Body of pancreas (tissue), 4 donors: ENCODE results near the gene ANKS3. TPM values are rescaled to one million over a fixed set of nuclear protein-coding genes. Genes with fewer than 3 reads are reported as not detected.

Experiments used
- ATAC-seq: fragments of 150-250 bp; one replicate; pipeline ENCODE4 v1.9.1; 2016
- DNase-seq, 4 donors: peaks; one replicate each; pipeline ENCODE4 v3.0.0-alpha.2; 2019
- H3K27ac ChIP-seq, 4 donors: fragments of 200-600 bp; sonication (generic); 1 replicate in 3 of 4; 2 replicates in 1 of 4; pipeline versions ENCODE4 v1.5.1 to v1.6.1; 2016 to 2019; ENCODE audit warnings: mild to moderate bottlenecking in 1 of 4, mixed read lengths in 1 of 4, moderate library complexity in 1 of 4
- H3K27me3 ChIP-seq, 2 donors: fragments of 200-600 bp; sonication (generic); one replicate each; pipeline ENCODE4 v1.6.0; 2016; ENCODE audit warnings: mild to moderate bottlenecking in 1 of 2
- H3K36me3 ChIP-seq, 2 donors: fragments of 200-600 bp; sonication (generic); replicated peaks in 1 of 2; 2 replicates each; pipeline ENCODE4 v1.5.1; 2016; ENCODE audit warnings: low read depth in 2 of 2; ENCODE audit not compliant: insufficient read depth in 1 of 2
- H3K4me1 ChIP-seq: fragments of 200-600 bp; sonication (generic); one replicate; pipeline ENCODE4 v1.6.0; 2016
- H3K4me3 ChIP-seq, 2 donors: fragments of 200-600 bp; sonication (generic); 1 replicate in 1 of 2; 2 replicates in 1 of 2; pipeline ENCODE4 v1.5.1; 2016 to 2019
- H3K9me3 ChIP-seq, 3 donors: fragments of 200-600 bp; sonication (generic); 1 replicate in 2 of 3; 2 replicates in 1 of 3; pipeline ENCODE4 v1.5.1; 2016
- CTCF ChIP-seq, 7 experiments: fragments of 450-650 bp in 4 of 7; fragments of 200-600 bp in 3 of 7; sonication (generic) in 3 of 7; IDR thresholded peaks; one replicate each; pipeline ENCODE4 v1.5.1; 2016 to 2019; ENCODE audit warnings: antibody characterized with exemption in 7 of 7
- POLR2A ChIP-seq, 3 donors: fragments of 450-650 bp; IDR thresholded peaks; one replicate each; pipeline ENCODE4 v1.6.1; 2016; ENCODE audit warnings: antibody characterized with exemption in 3 of 3, mild to moderate bottlenecking in 2 of 3
- WGBS, 2 donors: methylation state at CpG; one replicate each; pipeline ENCODE4 v1.1.5; 2017; 5-methylcytosine and 5-hydroxymethylcytosine counted together
- intact Hi-C: fragments of 100-400 bp; cut with DNase I; formaldehyde crosslinking; loops from one replicate; pipeline ENCODE4 v1.15.1; 2023
- total RNA-seq, 2 donors: library from RNA; depleted of rRNA; stranded (reverse); fragments of >200 nt; gene quantifications; one replicate each; pipeline ENCODE4 v1.1.0, GENCODE V29; 2016

ANKS3 gene
- total RNA-seq, 2 donors from 2014 or later = 16.6 to 64.9 TPM

- TF ChIP-seq CTCF (IDR thresholded peaks at IDR 0.05) = no peak
- TF ChIP-seq POLR2A (IDR thresholded peaks at IDR 0.05) = no peak
- Histone ChIP-seq H3K27ac (no peak overlapping the region), H3K4me3 (no peak overlapping the region), H3K4me1 (peaks cover 24% of the 10 kb centered on the region), H3K9me3 (no peaks in the 10 kb centered on the region), H3K27me3 (no peaks in the 10 kb centered on the region), H3K36me3 (peaks cover 0 to 15% of the 10 kb centered on the region in 2 donors)
- DNase-seq (no peak), ATAC-seq (no peak)
- 68 to 77% methylated on average over 13 to 33 of the region's 33 CpGs for WGBS, 2 donors
- intact Hi-C loops = loop anchor here (10.0 kb wide), 1 partner anchor 258 kb away; the partner anchor contains the start of gene SEC14L5
Measured at GRCh38 chr16:4696905-4697847, 36.9 kb downstream of the ANKS3 start.

- DNase-seq = no peak
- no peaks in the 10 kb centered on the region for H3K9me3 ChIP-seq
- H3K27ac ChIP-seq = no peak overlapping the region
- TF ChIP-seq CTCF (IDR thresholded peaks at IDR 0.05) (no peak), POLR2A (IDR thresholded peaks at IDR 0.05) (no peak)
- no peaks in the 10 kb centered on the region for H3K27me3 ChIP-seq
- ATAC-seq = no peak
- WGBS, 2 donors = 69 to 83% methylated on average over 11 to 19 of the region's 19 CpGs
- H3K36me3 ChIP-seq = peaks cover 0 to 15% of the 10 kb centered on the region in 2 donors
- H3K4me1 ChIP-seq = peaks cover 25% of the 10 kb centered on the region
- H3K4me3 ChIP-seq = no peak overlapping the region
- intact Hi-C loops = loop anchor here (10.0 kb wide), 1 partner anchor 258 kb away; the partner anchor contains the start of gene SEC14L5
Measured at GRCh38 chr16:4696172-4696904, 37.7 kb downstream of the ANKS3 start.

GRCh38 chr16:4695473-4696171, 38.4 kb downstream of the ANKS3 start:
- TF ChIP-seq CTCF (IDR thresholded peaks at IDR 0.05) = no peak
- TF ChIP-seq POLR2A (IDR thresholded peaks at IDR 0.05) = no peak
- H3K9me3 ChIP-seq = no peaks in the 10 kb centered on the region
- WGBS, 2 donors = 59 to 63% methylated on average over 10 to 12 of the region's 12 CpGs
- DNase-seq (no peak), ATAC-seq (no peak)
- H3K27ac ChIP-seq = no peak overlapping the region
- H3K4me1 ChIP-seq = peaks cover 25% of the 10 kb centered on the region
- no peak overlapping the region for H3K4me3 ChIP-seq
- no peaks in the 10 kb centered on the region for H3K27me3 ChIP-seq
- intact Hi-C loops = loop anchor here (10.0 kb wide), 1 partner anchor 259 kb away; the partner anchor contains the start of gene SEC14L5
- peaks cover 0 to 15% of the 10 kb centered on the region in 2 donors for H3K36me3 ChIP-seq

GRCh38 chr16:4694642-4695451, 39.2 kb downstream of the ANKS3 start:
- ATAC-seq = no peak
- H3K27ac ChIP-seq = peak overlapping the region in 3 of 4 donors; percentile 84 to 96 (median 94)

More at GRCh38 chr16:4694642-4695451, 39.2 kb downstream of the ANKS3 start:
- no peak overlapping the region for H3K4me3 ChIP-seq
- DNase-seq = no peak
- H3K36me3 ChIP-seq = peaks cover 0 to 9% of the 10 kb centered on the region in 2 donors
- intact Hi-C loops = loop anchor here (5.0 to 10.0 kb wide), 2 partner anchors 78 to 260 kb away; partner anchors contain the start of gene SEC14L5
- no peak for TF ChIP-seq CTCF (IDR thresholded peaks at IDR 0.05)
- no peak for TF ChIP-seq POLR2A (IDR thresholded peaks at IDR 0.05)
- H3K4me1 ChIP-seq = peaks cover 25% of the 10 kb centered on the region
- 65% methylated on average over 24 of the region's 26 CpGs; no CpG with 5 or more reads in 1 of the 2 donors for WGBS, 2 donors
- H3K9me3 ChIP-seq = no peaks in the 10 kb centered on the region
- H3K27me3 ChIP-seq = no peaks in the 10 kb centered on the region
